Measurements from ENCODE around the gene MED26.
"Not testable (repeated sequence)": the region's sequence is repeated elsewhere in the genome, so short reads cannot be mapped to it uniquely, and the experiment has no call there.

The MED26 gene

DNA sequence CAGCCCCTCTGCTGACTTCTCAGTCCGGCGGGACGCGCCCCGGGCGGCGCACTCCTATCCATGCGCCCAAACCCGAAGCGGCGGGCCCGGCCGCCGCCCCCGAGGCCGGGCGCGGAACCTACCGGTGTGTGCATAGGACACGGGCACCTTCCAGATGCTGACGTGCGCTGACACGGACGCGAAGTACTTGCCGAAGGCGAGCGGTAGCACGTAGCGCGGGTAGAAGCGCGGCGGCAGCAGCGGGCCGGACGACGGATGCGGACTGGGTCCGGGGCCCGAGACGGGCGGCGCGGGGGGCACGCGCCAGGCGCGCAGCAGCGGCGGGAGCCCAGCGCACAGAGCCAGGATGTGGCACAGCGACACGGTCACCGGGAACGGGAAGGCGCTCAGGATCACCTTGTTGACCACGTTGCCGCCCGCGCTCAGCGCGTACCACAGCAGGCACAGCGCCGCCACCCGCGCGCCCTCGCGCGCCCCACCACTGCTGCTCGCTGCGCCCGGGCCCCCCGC lies 56.1 kb downstream of the MED26 start:
- peak in 1 of 2 experiments; percentile 25 for DNase-seq

DNA sequence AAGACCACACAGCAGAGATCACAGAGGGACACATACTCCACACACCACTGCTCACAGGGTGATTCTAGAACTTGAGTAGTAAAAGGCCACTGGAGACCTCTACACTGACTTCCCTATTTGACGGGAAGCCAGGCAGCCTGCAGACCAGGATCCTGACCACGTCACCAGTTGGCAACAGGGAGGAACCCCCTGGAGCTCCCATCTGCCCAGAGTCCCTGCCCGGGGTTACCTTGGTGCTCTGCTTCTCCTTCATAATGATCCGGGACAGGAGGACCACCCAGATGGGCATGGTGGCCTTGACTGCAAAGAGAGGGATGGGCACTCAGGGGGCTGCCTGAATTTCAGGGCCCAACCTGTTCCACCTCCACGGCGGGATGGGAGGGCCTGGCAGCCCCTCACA lies 56.7 kb downstream of the MED26 start:
- no peak for DNase-seq

DNA sequence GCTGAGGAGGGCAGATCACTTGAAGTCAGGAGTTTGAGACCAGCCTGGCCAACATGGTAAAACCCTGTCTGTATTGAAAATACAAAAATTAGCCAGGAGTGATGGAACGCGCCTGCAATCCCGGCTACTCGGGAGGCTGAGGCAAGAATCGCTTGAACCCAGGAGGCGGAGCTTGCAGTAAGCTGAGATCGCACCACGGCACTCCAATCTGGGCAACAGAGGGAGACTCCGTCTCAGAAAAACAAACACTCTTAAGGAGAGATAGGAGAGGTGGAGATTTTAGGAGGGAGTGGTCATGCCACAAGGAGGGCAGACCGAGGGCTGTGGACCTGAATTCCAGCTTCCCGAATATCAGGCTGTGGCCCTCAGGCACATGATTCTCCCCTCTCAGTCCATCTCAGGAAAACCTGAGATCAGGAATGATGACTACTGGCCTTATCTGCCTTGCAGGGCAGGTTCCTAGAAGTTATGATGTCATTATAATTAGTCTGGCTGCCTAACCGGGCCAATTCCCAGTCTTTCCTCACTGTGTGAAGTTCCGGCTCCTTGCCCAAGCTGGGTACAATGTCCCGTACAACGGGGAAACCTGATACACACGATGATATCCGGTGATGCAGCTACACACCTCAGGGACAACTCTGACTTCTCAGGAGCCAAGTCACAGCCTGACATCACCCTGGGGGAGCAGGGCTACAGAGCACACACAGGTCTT lies 58.2 kb downstream of the MED26 start:
- DNase-seq = no peak

DNA sequence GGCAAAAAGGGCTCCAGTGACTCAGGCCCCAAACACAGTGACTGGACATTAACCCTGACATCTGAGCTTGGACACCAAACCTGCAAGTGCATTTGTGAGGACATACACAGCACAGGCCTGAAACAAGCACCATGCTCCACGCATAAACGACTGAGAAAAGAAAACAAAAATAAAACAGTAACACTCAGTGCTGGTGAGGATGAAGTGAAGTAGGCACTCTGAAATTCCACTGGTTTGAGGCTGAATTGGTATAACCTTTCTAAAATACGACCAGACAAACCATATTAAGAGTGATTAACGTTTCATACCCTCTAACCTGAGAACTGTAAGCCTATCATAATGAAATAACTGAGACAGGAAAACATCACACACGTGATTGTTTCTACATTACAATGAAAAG lies 61.3 kb downstream of the MED26 start:
- DNase-seq = no peak

DNA sequence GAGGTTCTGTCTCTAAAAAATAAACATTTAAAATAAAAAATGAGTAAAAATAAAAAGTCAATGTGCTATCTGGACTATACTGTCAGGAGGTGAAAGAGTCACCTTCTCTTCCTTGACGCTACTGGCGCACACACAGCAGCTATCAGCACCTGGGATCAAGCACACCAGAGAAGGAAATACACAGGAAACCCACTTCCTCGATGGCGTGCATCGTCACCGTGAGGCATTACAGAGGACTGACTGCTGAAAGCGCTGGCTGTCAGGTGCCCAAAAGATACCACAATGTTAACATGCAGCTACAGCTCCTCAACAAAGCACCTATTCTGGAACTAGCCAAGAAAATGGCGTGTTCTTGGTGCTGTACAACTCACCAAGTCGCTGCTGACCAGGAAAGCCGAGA lies 61.8 kb downstream of the MED26 start:
- peak in 1 of 2 experiments; percentile 75 for DNase-seq

DNA sequence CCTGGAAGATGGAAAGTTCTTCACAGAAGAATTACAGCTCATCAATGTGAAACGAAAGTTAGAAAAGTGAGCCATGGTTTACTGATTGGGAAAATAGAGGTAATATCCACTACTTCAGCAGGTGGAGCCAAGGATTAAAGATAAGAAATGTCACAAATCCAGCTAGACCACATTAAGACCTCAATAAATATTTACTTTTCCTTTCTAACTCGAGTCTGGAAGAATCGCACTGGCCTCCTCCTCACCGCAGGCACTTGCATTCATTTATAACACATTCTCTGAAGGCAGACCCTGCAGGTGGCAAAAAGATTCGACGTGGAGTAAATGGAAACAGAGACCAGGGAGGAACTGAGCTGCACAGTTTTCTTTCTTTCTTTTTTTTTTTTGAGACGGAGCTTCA lies 63.2 kb downstream of the MED26 start:
- DNase-seq = no peak

GRCh38 chr19:16562608-16563025 lies 65.4 kb downstream of the MED26 start:
- DNase-seq = no peak

DNA sequence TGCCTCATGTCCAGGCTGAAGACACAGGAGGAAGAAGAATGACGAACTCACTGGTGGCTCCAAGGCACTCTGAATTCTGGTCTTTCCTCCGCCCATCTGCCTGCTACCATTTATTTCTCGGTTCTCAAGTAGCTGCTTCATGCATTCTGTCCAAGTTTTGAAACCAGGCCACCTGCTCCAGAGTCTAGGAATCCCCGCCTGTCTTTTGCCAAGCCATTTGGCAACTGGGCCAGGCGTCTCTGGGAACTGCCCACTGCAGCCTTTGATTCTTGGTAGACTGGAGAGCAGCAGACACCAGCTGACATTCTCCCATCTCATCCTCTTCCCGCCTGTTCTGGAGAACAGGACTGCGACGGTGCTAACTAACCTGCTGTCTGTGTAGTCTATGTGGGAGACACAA lies 66.6 kb downstream of the MED26 start:
- DNase-seq = no peak

- no peak for DNase-seq
Measured at GRCh38 chr19:16559780-16560276, 68.2 kb downstream of the MED26 start.

DNA sequence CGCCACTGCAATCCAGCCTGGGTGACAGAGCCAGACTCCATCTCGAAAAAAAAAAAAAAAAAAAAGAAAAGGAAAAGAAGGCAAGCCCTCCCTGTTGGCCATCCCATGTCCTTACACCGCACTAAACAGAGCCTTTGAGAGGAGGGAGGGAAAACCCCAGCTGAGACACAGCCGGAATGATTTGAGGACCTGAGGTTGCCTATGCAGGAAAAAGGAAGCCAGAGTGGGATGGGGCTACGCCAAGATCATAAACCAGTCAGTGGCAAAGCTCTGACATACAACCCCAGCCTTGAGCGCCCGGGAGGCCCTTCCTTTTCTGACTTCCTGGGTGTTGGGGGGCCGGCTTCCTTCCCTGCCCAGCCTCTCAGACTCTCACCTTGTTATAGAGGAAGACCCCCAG lies 73.2 kb downstream of the MED26 start:
- DNase-seq = no peak

- DNase-seq = not testable (repeated sequence)
Measured at GRCh38 chr19:16551902-16552301, 76.1 kb downstream of the MED26 start.

DNA sequence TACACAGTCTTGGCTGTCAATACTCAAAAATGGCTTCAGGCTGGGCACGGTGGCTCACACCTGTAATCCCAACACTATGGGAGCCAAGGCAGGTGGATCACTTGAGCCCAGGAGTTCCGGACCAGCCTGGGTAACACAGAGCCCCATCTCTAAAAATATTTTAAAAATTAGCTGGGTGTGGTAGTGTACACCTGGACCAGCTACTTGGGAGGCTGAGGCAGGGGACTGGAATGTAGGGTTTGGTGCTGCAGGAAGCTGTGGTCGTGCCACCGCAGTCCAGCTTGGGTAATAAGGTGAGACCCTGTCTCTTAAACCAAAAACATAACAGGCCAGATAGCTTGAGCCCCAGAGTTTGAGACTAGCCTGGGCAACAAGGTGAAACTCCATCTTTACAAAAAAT lies 79.0 kb downstream of the MED26 start:
- DNase-seq = no peak

DNA sequence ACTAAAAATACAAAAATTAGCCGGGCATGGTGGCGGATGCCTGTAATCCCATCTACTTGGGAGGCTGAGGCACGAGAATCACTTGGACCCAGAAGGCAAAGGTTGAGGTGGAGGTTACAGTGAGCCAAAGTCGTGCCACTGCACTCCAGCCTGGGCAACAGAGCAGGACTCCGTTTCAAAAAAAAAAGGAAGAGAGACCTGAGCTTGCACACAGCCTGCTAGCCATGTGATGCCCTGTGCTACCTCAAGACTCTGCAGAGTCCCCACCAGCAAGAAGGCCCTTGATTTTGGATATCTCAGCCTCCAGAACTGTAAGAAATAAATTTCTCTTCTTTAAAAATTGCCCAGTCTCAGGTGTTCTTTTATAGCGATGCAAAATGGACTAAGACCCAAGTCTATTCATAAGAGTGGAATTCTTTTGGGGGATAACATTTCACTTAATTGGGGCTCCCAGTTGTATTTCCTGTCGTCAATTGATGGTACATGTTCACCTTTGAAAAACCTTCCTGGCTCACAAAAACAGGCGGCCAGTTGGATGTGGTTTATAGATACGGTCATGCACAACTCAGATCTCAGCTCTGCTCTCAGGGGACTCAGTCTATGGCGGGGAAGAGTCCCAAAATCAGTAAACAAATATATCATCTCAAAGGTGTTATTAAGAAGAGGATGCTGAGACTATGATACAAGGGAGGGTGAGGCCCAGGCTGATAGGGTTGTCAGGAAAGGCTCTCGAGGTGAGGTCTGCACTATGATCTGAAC lies 83.4 kb downstream of the MED26 start:
- no peak for DNase-seq

DNA sequence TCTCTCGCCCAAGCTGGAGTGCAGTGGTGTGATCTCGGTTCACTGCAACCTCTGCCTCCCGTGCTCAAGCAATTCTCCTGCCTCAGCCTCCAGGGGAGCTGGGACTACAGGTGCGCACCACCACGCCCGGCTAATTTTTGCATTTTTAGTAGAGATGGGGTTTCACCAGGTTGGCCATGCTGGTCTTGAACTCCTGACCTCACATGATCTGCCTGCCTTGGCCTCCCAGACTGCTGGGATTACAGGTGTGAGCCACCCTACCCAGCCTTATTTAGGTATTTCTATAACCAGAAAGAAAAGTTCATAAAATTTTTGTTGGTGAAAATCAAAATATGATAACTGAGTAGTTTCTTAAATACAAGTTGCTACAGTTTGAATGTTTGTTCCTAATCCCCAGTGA lies 84.3 kb downstream of the MED26 start:
- not testable (repeated sequence) for DNase-seq

DNA sequence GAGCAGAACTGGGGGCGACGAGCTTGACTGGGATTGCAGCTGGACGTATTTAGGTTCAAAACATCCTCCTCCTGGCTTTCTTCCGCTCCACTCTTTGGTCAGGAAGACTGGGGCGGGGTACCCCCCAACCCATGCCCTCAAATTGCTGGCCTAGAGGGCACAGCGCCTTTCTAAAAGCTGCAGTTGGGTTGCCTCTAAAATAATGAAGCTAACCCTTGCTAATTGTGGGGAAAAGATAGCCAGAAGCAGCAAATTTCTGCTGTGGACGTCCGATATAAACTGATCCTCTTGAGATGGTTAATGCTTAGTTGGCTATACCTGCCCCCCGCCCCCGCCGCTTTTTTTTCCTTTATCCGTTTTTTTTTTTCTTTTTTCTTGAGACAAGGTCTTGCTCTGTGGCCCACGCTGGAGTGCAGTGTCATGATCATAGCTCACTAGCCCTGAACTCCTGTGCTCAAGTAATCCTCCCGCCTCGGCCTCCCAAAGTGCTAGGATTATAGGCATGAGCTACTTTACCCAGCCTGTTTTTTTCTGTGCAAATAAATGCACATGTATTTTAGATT lies 85.0 kb downstream of the MED26 start:
- no peak for DNase-seq

- DNase-seq = peak; percentile 92
Measured at GRCh38 chr19:16542045-16542909, 85.7 kb downstream of the MED26 start, which contains the start of gene CHERP. Gene CHERP (minus strand): TSS chr19:16542437. CDS start chr19:16542378, 59 bp downstream.

DNA sequence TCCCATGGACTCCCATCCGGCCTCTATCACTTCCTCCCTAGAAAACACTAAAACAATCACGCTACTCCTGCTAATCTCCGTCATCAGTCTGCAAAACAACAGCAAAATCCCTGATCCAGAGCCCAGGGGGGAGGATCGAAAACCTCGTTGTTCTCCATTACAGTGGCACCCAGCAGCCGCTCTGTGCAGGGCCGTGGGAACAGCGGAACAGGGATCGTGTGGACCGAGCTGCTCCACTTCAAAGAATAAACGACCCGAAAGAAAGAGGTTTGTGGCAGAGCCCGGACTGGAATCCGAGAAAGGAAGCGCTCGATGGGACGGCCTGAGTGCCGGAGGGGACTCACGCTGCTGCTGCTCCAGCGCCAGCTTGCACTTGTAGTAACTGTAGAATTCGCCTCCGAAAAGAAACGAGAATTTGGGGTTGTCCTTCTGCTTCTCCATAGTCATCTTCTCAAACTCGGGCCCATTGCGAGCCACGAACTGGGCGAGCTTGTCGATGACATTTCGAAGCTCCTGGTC lies 86.4 kb downstream of the MED26 start:
- no peak for DNase-seq

- DNase-seq = no peak
Measured at GRCh38 chr19:16540948-16541347, 87.1 kb downstream of the MED26 start.

- DNase-seq = no peak
Measured at GRCh38 chr19:16537111-16537510, 90.9 kb downstream of the MED26 start.

- no peak for DNase-seq
Measured at GRCh38 chr19:16536130-16536529, 91.9 kb downstream of the MED26 start.

- no peak for DNase-seq
Measured at GRCh38 chr19:16535381-16535780, 92.6 kb downstream of the MED26 start.

All from stimulated activated CD4-positive, alpha-beta T cell treated with anti-CD3 and anti-CD28 coated beads, Interleukin-4, amount 100 ng/mL, for 4 hours (primary cell).